ENCODE measurements around the gene OR5AU1. TPM values are rescaled to one million over a fixed set of nuclear protein-coding genes. Genes with fewer than 3 reads are reported as not detected.
"Not testable (repeated sequence)": the region's sequence is repeated elsewhere in the genome, so short reads cannot be mapped to it uniquely, and the experiment has no call there.

OR5AU1 gene
- total RNA-seq, 1 donor from 2014 or later, result not detected

GRCh38 chr14:21185491-21185890 lies 29.6 kb upstream of the OR5AU1 start:
- intact Hi-C loops (cut with DNase I), result no loop called here
- peak; percentile 31 for ATAC-seq (ENCODE audit: poor library complexity)
- DNase-seq, result no peak

GRCh38 chr14:21184254-21184653 lies 28.4 kb upstream of the OR5AU1 start:
- intact Hi-C loops (cut with DNase I), result no loop called here
- ATAC-seq (ENCODE audit: poor library complexity) (peak; percentile 38), DNase-seq (no peak)

- ATAC-seq (ENCODE audit: poor library complexity) (no peak), DNase-seq (no peak)
- intact Hi-C loops (cut with DNase I), result no loop called here
Measured at GRCh38 chr14:21182166-21182565, 26.3 kb upstream of the OR5AU1 start.

GRCh38 chr14:21171128-21171527 lies 15.3 kb upstream of the OR5AU1 start:
- intact Hi-C loops (cut with DNase I), result no loop called here
- ATAC-seq (ENCODE audit: poor library complexity) (no peak), DNase-seq (no peak)

GRCh38 chr14:21169573-21169972 lies 13.7 kb upstream of the OR5AU1 start:
- intact Hi-C loops (cut with DNase I), result no loop called here
- no peak for ATAC-seq (ENCODE audit: poor library complexity)
- no peak for DNase-seq

- intact Hi-C loops (cut with DNase I), result no loop called here
- ATAC-seq (ENCODE audit: poor library complexity) (no peak), DNase-seq (no peak)
Measured at GRCh38 chr14:21168055-21168454, 12.2 kb upstream of the OR5AU1 start.

GRCh38 chr14:21165670-21166069 lies 9.8 kb upstream of the OR5AU1 start:
- intact Hi-C loops (cut with DNase I), result not testable (repeated sequence)
- ATAC-seq (ENCODE audit: poor library complexity), result peak; percentile 88

GRCh38 chr14:21165002-21165605 lies 9.2 kb upstream of the OR5AU1 start:
- DNase-seq; intact Hi-C loops (cut with DNase I): not testable (repeated sequence)
- ATAC-seq (ENCODE audit: poor library complexity), result peak; percentile 22

More at GRCh38 chr14:21165670-21166069, 9.8 kb upstream of the OR5AU1 start:
- not testable (repeated sequence) for DNase-seq

- ATAC-seq (ENCODE audit: poor library complexity), result no peak
- DNase-seq, result no peak
- intact Hi-C loops (cut with DNase I), result no loop called here
Measured at GRCh38 chr14:21163871-21164291, 8.0 kb upstream of the OR5AU1 start.

GRCh38 chr14:21162081-21162480 lies 6.2 kb upstream of the OR5AU1 start:
- ATAC-seq (ENCODE audit: poor library complexity) (no peak), DNase-seq (no peak)
- intact Hi-C loops (cut with DNase I), result no loop called here

GRCh38 chr14:21160061-21160610 lies 4.3 kb upstream of the OR5AU1 start:
- ATAC-seq (ENCODE audit: poor library complexity) (no peak), DNase-seq (no peak)
- intact Hi-C loops (cut with DNase I), result no loop called here

- ATAC-seq (ENCODE audit: poor library complexity), result peak; percentile 67
- intact Hi-C loops (cut with DNase I); DNase-seq: not testable (repeated sequence)
Measured at GRCh38 chr14:21158175-21158574, 2.3 kb upstream of the OR5AU1 start.

GRCh38 chr14:21149641-21150367 lies 6.1 kb downstream of the OR5AU1 start:
- intact Hi-C loops (cut with DNase I), result no loop called here
- no peak for ATAC-seq (ENCODE audit: poor library complexity)
- DNase-seq, result no peak

GRCh38 chr14:21145437-21145836 lies 10.4 kb downstream of the OR5AU1 start:
- intact Hi-C loops (cut with DNase I), result no loop called here
- no peak for ATAC-seq (ENCODE audit: poor library complexity)

GRCh38 chr14:21142357-21142756 lies 13.5 kb downstream of the OR5AU1 start:
- ATAC-seq (ENCODE audit: poor library complexity) (no peak), DNase-seq (no peak)
- intact Hi-C loops (cut with DNase I), result no loop called here

More at GRCh38 chr14:21145437-21145836, 10.4 kb downstream of the OR5AU1 start:
- no peak for DNase-seq

- intact Hi-C loops (cut with DNase I), result no loop called here
- DNase-seq (no peak), ATAC-seq (ENCODE audit: poor library complexity) (no peak)
Measured at GRCh38 chr14:21136024-21136423, 19.8 kb downstream of the OR5AU1 start.

- ATAC-seq (ENCODE audit: poor library complexity), result no peak
- intact Hi-C loops (cut with DNase I), result no loop called here
- DNase-seq, result no peak
Measured at GRCh38 chr14:21133901-21134300, 22.0 kb downstream of the OR5AU1 start.

GRCh38 chr14:21123429-21123828 lies 32.4 kb downstream of the OR5AU1 start:
- DNase-seq, result no peak
- ATAC-seq (ENCODE audit: poor library complexity), result no peak
- intact Hi-C loops (cut with DNase I), result no loop called here

- no peak for DNase-seq
- no peak for ATAC-seq (ENCODE audit: poor library complexity)
- intact Hi-C loops (cut with DNase I), result no loop called here
Measured at GRCh38 chr14:21121122-21121521, 34.7 kb downstream of the OR5AU1 start.

- ATAC-seq (ENCODE audit: poor library complexity), result no peak
- no peak for DNase-seq
- intact Hi-C loops (cut with DNase I), result no loop called here
Measured at GRCh38 chr14:21120686-21121085, 35.2 kb downstream of the OR5AU1 start.

Data from Right ventricle myocardium superior (tissue), 1 donor.